Activated CD8-positive, alpha-beta memory T cell treated with anti-CD3 and anti-CD28 coated beads for 24 hours (primary cell): ENCODE data around the gene OGFR.

ENCODE experiments used
- DNase-seq: peaks from one replicate; pipeline ENCODE4 v3.0.0-alpha.2; 2020

Gene OGFR

DNA sequence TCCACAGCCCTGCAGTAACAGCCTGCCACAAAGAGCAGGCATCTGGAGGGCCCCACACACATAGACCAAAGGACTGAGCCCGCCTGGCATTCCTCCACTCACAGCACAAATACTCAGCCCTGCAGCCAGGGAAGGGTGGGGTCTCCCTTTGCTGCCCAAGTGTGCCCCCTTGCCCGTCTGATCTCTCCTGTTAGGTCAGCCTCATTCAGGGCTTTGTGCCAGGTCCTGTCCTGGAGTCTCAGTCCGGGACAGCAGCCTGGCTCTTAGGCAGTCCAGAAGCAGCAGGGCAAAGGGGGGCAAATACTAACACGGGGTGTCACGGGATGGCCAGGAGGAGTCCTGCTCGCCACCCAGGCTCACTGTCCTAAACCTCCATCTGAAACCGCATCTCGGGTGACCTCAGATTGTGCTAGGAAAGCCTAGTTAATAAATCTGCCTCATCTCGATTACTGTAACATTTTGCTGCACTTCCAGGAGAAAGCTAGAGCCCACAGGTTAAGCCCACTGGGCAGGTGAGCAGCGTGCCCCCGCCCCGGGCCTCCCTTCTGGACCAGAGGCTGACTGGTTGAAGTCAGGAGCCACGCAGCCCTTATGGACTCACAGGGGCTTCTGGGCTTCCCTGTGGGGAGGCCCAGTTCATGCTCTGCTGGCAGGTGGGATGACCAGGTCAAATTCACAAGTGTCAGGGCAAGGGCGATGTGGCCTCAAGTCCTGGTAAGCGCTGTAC lies 3.2 kb upstream of the OGFR start:
- no peak for DNase-seq

DNA sequence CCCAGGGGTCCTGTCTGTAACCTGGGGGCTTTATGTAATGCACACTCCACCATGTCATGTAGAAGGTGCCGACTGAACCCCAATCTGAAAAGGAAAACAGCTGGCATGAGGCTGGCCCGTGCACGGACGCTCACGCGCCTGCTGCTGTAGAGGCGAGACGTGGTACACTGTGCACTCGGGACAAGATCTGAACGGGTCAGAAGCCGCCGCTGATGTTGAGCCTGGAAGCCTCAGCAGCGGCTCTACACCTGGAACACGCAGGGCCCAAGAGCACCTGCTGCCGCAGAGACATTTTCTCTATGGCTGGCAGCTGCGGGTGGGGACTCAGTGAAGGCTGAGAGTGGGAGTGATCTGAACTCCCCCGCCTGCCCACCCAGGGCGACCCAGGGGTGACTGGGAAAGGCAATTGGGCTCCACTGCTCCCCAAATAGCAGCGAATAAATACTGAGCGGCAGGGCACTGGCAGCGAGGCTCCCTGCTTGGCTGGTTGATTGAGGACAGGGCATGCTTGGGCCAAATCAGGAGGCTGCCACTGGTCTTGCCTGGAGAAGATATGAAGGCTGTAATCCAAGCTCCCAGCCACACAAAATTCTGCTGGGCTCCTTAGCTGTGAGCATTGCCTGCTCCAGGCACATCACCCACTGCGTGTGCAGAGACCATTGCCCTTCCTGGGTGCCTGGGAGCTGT lies 2.5 kb upstream of the OGFR start:
- no peak for DNase-seq

DNA sequence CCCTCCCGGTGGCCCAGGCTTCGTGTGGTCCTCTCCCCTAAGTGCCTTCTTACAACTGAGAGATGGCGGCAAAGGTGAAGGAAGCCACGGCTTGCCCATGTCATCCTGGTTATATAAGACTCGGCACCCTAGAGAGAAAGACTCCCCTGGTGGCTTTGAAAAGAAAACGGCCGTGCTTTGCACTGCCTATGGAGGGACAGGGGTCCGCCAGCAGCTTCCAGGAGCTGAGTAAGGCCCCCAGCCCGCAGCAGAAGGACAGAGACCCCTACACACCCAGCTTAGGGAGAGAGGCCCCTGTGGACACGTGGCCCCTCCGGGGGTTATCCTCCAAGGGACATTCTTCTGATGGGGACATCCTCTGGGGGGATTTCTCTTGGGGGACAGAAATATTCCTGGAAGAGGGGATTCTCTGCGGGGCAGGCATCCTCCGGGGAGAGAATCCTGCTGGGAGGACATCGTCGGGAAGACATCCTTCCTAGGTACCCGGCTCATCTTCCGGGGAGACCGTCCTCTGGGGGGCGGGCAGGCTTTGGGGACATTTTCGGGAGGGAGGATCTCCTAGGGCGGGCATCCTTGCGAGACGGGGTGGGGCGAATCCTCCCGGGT lies 511 bp upstream of the OGFR start:
- peak; percentile 80 for DNase-seq

DNA sequence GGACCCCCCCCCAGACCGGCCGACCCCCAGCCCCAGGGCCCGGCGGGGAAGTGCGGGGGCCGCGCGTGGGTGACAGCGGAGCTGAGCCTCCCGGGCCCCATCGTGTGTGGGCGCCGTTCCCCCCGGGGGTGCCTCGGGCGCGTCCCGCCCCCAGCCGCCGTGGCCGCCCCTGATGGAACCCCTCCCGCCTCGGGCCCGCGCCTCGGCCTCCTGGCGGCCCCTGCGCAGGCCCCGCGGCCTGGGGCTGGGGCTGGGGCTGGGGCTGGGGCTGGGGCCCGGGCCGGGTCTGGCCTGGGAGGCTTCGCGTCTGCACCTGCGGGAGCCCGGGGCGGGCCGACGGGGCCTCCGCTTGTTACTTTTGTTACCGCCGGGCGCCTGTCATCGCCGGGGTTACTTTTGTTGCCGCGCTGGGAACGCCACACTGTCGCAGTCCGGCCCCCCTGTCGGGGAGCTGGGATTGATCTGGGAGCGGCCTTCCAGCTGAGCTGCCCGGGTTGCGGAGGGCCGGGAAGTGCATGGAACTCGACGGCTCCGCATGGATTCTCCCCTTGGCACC lies 598 bp downstream of the OGFR start:
- no peak for DNase-seq

DNA sequence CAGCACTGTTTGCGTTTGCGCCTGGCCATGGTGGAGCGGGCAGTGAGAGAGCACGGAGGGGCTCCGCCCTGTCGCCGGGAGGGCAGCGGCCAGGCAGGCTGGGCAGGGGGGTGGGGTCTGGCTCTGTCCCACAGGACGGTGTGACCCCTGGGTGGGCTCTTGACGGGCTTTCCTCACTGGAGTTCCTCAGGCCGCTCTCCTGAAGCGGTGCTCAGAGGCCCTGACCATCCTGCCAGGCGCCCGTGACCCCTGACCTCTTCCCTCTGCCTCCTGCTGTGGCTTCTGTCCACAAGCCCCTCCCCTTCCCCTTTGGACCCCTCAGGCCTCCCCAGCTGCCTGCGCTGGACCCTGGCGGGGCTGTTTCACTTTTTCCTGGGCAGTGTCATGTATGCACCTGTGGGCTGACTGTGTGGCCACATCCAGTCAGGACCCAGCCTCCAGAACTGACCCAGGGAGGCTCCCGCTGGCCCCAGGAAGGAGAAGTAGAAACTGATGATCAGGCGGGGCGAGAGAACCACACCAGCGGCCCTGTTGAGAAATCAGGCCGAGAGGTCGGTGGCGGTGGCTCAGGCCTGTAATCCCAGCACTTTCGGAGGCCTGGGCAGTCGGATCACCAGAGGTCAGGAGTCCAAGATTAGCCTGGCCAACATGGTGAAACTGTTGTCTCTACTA lies 1.2 kb downstream of the OGFR start:
- no peak for DNase-seq

DNA sequence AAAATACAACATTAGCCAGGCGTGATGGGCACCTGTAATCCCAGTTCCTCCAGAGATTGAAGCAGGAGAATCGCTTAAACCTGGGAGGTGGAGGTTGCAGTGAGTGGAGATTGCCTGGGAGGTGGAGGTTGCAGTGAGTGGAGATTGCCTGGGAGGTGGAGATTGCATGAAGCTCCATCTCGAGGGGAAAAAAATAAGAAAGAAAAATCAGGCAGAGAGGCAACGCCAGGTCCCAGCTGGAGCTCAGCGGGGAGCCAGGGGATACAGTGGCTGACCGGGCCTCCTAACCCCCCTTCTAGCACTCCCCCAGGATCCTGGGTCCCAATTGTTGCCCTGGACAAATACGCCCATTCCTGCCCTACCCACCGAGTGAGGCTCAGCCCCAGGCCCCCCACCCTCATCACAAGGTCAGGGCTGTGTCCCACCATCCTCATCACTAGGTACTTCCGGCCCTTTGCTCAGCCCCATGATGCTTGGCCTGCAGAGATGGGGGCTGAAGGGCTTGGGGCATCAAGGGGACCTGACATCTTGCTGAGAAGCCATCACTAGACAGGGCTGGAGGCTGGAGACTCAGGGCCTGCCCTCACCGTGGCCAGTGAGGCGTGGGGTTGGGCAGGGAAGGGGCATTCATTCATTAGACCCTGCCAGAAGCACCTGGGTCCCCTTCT lies 1.9 kb downstream of the OGFR start:
- no peak for DNase-seq

DNA sequence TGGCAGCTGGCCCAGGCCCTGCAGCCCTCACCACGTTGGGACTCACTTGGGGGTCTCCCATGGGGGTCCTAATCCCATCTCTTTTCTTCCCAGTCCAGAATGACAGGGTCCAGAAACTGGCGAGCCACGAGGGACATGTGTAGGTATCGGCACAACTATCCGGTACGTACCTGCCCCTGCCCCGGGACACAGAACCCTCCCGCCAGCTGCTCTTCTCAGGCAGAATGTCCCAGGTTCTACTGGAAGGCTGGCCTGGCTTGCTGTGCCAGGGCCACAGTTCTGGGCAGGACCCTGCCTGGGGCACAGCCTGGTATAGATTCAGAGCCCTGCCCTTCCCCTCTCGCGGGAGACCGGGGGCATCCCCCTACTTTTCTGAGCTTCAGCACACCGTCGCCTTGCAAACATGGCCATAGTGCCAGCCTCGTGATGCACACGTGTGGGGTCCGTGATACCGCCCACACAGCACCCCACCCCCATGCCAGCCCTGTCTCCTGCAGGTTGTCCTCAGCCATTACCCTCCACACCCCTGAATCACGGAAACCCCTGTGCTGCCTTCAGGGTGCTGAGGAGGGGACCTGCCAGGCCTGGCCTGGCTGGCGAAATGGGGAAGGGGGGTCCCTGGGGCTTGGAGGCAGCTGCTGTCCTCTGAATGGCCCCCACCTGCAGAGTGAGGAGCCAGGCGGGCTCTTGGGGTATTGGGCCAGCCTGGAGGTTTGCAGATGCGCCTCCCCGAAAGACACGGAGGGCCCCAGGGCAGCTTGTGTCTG lies 3.0 kb downstream of the OGFR start:
- DNase-seq, result no peak

DNA sequence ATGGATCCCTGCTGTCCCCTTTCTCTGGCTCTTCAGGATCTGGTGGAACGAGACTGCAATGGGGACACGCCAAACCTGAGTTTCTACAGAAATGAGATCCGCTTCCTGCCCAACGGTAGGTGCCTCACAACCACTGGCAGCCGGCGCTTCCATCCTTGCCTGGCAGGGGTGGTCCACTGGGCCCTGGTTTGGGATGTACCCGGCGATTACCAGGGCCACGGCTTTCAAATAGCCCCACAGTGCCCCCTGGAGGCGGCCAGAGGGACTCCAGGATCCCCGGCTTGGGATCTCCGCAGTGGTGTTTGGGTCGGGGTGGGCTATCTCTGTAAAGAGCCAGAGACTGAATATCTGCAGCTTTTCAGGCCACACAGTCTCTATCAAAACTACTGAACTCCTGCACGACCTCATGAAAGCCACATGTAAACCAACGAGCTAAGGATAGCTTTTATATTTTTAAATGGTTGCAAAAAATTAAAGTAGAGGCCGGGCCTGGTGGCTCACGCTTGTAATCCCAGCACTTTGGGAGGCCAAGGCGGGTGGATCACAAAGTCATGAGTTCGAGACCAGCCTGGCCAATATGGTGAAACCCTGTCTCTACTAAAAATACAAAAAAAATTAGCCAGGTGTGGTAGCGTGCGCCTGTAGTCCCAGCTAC lies 3.7 kb downstream of the OGFR start:
- peak; percentile 92 for DNase-seq

DNA sequence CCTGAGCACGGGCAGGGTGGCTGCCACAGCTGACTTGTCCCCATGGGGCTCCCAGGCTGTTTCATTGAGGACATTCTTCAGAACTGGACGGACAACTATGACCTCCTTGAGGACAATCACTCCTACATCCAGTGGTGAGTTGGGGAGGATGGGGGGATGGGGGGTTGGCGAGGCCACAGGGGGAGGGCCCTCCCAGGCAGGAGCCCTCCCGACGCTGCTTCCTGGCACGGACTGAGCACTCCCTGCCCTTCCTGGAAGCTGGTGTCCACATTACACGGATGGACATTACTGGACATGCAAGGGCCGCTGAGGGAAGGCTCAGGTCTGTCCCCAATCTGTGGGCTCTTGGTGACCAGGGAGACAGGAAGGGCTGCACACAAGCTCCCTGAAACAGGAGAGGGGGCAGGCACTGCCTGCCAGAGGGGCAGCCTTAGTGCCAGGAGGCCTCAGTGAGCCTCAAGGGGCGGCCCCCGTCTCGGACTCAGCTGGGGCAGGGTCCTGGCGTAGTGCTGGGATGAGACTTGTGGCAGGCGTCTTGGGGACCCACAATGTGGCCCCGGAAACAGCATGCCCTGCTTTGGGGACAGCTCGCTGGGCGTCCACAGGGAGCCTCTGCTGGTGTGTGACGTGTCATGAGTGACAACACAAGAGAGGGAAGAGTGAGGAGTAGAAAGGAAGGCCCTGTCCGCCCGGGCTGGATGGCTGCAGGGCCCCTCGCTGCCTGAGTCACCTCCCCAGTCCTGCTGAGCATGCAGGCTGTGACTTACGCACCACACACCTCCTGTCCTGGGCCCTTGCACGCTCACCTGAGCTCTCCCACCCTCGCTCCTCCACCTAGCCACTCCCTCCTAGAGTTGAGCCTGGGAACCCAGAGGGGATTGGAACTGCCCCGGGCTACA lies 5.1 kb downstream of the OGFR start:
- no peak for DNase-seq

DNA sequence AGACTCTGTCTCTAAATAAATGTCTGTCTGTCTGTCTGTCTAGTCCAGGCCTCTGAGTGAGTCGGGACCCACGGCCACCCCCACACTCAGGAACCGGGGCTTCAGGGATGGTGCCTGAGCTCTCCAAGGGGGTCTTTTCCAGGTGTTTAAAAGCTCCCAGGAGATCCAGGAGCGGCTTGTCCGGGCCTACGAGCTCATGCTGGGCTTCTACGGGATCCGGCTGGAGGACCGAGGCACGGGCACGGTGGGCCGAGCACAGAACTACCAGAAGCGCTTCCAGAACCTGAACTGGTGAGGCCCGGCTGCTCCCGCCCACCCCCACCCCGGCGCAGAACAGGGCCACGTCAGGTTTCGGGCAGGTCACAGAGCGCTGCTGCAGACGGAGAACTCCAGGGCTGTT lies 6.7 kb downstream of the OGFR start:
- no peak for DNase-seq

DNA sequence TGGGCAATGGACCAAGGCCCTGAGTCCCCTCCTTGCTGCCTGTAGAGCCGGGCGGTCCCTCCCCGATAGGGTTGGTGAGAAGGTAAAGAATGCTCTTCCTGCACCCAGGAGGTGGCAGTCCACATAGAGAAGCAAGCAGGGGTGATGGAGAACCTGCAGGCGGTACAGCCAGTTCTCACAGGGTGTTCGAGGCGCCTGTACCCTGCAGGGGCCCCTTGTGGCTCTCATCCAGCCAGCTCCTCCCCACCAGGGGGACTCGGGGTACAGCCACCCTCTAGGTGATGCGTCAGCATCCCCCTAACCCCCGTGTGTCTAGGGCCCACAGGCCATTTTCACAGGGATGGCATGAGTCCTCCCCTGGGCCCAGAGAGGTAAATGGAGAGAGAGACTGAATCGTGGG lies 7.1 kb downstream of the OGFR start:
- DNase-seq, result no peak

DNA sequence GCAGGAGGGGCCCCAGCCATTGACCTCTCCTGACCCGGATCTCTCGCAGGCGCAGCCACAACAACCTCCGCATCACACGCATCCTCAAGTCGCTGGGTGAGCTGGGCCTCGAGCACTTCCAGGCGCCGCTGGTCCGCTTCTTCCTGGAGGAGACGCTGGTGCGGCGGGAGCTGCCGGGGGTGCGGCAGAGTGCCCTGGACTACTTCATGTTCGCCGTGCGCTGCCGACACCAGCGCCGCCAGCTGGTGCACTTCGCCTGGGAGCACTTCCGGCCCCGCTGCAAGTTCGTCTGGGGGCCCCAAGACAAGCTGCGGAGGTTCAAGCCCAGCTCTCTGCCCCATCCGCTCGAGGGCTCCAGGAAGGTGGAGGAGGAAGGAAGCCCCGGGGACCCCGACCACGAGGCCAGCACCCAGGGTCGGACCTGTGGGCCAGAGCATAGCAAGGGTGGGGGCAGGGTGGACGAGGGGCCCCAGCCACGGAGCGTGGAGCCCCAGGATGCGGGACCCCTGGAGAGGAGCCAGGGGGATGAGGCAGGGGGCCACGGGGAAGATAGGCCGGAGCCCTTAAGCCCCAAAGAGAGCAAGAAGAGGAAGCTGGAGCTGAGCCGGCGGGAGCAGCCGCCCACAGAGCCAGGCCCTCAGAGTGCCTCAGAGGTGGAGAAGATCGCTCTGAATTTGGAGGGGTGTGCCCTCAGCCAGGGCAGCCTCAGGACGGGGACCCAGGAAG lies 7.7 kb downstream of the OGFR start:
- DNase-seq, result no peak

DNA sequence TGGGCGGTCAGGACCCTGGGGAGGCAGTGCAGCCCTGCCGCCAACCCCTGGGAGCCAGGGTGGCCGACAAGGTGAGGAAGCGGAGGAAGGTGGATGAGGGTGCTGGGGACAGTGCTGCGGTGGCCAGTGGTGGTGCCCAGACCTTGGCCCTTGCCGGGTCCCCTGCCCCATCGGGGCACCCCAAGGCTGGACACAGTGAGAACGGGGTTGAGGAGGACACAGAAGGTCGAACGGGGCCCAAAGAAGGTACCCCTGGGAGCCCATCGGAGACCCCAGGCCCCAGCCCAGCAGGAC lies 8.2 kb downstream of the OGFR start:
- no peak for DNase-seq

DNA sequence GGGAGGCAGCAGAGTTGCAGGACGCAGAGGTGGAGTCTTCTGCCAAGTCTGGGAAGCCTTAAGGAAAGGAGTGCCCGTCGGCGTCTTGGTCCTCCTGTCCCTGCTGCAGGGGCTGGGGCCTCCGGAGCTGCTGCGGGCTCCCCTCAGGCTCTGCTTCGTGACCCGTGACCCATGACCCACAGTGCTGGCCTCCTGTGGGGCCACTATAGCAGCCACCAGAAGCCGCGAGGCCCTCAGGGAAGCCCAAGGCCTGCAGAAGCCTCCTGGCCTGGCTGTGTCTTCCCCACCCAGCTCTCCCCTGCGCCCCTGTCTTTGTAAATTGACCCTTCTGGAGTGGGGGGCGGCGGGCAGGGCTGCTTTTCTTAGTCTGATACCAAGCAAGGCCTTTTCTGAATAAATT lies 9.0 kb downstream of the OGFR start:
- DNase-seq, result no peak

DNA sequence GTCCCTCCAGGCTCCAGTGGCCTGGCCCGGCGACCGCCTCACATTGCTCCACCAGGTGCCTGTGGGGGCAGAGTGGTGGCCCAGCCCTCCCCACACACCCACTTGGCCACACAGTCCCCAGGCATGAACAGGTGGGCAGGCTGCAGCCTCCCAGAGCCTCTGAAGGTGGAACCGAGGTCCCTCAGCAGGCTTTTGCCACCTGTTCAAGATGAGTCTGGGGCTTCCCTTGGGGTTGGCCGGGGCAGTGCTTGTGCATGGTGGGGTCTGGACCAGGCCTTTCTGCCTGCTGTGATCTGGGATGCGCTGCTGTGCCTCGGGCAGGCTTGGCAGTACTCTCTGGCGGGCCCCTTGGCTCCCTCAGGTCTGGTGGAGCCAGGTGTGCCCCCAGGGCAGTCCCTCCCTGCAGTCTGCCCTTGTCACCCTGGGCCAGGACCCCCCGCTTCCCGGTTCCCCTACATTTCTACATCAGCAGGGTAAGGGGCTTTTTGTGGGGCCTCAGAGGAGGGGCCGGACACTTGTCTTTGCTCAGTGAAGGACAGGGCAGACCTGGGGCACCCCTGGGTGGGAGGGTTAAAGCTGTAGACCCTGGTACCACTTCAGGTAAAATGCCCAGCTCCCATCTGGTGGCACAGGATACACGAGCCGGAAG lies 9.5 kb downstream of the OGFR start:
- DNase-seq, result no peak

DNA sequence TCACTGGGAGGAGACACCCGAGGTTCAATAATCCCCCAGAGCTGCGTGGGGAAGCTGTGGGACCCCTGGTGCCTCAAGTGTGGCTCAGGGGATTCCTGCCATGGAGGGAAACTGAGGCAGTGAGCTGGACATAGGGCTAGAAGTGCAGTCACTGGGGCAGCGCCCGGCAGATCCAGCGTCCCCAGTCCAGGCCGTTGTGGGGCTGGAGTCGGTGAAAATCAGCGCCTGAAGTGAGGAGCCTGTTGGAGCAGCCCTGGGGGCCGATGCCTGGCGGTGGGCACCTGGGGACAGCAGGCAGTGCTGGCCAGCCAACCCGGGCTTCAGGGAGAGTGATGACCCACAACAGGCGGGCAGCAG lies 10.1 kb downstream of the OGFR start:
- no peak for DNase-seq

DNA sequence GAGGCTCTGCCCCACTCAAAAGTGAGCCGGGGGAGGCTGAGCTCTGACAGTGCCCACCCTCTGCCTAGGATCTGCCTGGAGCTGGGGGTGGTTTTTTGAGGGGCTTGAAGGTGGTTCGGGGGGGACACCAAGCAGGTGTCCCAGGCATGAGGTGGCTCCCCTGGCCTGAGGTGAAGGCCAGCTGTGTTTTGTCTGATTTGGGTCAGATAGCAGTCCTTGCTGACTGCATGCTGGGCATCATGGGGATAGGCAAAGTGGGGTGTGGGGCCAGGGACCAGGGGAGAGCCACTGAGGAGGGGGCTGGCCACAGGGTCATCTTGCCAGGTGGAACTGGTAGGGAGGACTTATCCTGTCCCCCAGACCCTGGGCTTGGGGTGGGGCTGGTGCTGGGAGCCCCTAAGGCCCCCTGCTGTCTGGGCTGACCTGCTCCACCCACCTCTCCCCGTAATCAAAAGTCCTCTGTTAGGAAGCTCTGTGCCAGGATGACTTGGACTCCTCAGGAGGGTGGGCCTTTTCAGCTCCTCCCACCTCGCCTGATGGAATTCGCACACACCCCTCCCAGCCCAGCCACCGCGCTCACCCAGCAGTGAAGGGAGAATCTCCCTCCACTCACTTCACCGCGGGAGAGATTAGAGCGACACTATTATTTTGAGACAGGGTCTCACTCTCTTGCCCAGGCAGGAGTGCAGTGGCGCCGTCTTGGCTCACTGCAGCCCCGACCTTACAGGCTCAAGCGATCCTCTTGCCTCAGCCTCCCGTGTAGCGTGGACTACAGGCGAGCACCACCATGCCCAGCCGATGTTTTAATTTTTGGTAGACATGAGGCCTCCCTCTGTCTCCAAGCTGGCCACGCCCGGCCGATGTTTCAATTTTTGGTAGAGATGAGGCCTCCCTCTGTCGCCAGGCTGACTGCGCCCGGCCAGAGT lies 10.7 kb downstream of the OGFR start:
- DNase-seq, result no peak
